ENCODE results near the gene CEP350. TPM values are rescaled to one million over a fixed set of nuclear protein-coding genes. Genes with fewer than 3 reads are reported as not detected.

CEP350 gene
- total and polyA plus RNA-seq, 2 of the 13 experiments (the other 11 are each of a cell fraction or from before 2014, with no cell fraction given): 7.6 to 35.9 TPM

GRCh38 chr1:180057883-180058396, 103.3 kb downstream of the CEP350 start:
- intact Hi-C loops (cut with micrococcal nuclease; ENCODE audit: unreplicated experiment): no loop called here
- DNase-seq (ENCODE audit: low spot score): no peak
- in situ Hi-C loops (cut with HindIII; ENCODE audit: extremely low pct_ligation_motif_present, low pct_unique_long_range_greater_than_20kb): no loop called here
- Histone ChIP-seq H3K36me3 (replicated peaks in 1 of 2; ENCODE audit: control insufficient read depth in 1 of 2, insufficient read depth in 2 of 2, low read length in 2 of 2) (peaks cover 5 to 35% of the 10 kb centered on the region in 2 experiments; a peak in 4 of 5 replicates), H4K20me1 (ENCODE audit: insufficient read depth, low read length) (no peaks in the 10 kb centered on the region), H3K4me3 (replicated peaks in 1 of 3; ENCODE audit: insufficient read depth in 1 of 3, low read depth in 2 of 3, low read length in 3 of 3) (no peak overlapping the region), H3K79me2 (ENCODE audit: insufficient read depth, low read length) (no peaks in the 10 kb centered on the region), H3K27me3 (ENCODE audit: control insufficient read depth in 1 of 2, insufficient read depth in 2 of 2, low read length in 2 of 2) (no peaks in the 10 kb centered on the region), H2AFZ (ENCODE audit: low read length) (no peak overlapping the region), H3K9me3 (ENCODE audit: low read length) (no peaks in the 10 kb centered on the region), H3K9ac (ENCODE audit: insufficient read depth, low read depth, low read length) (no peak overlapping the region), H3K4me2 (ENCODE audit: low read depth, low read length) (no peak overlapping the region), H3K27ac (ENCODE audit: extremely low read length, insufficient read depth, low read length) (no peak overlapping the region), H3K4me1 (ENCODE audit: insufficient read depth, low read length) (no peaks in the 10 kb centered on the region)
- no peak for FAIRE-seq
- TF ChIP-seq ZNF567 (CRISPR knock-in tag; IDR thresholded peaks at IDR 0.05; ENCODE audit: borderline replicate concordance) (no peak), SRSF4 (IDR thresholded peaks at IDR 0.05; ENCODE audit: low read depth, low read length, poor library complexity, severe bottlenecking) (no peak), MAFK (conservative IDR thresholded peaks at IDR 0.05 in 1 of 2, IDR thresholded peaks at IDR 0.05 in 1 of 2; ENCODE audit: low read length in 2 of 2) (peak; percentile 74 to 85), KLF15 (CRISPR knock-in tag; IDR thresholded peaks at IDR 0.05; ENCODE audit: borderline replicate concordance) (no peak), MAFF (IDR thresholded peaks at IDR 0.05; ENCODE audit: low read depth, low read length) (peak; percentile 71), ZNF33B (CRISPR knock-in tag; IDR thresholded peaks at IDR 0.05) (no peak), RAD51 (IDR thresholded peaks at IDR 0.05; ENCODE audit: borderline replicate concordance) (no peak), MXD4 (CRISPR knock-in tag; IDR thresholded peaks at IDR 0.05) (no peak), ZNF850 (CRISPR knock-in tag; conservative IDR thresholded peaks at IDR 0.05) (no peak), NFE2L2 (IDR thresholded peaks at IDR 0.05; ENCODE audit: low read length) (peak; percentile 77), PRDM10 (CRISPR knock-in tag; IDR thresholded peaks at IDR 0.05; ENCODE audit: low read depth) (no peak), SMARCE1 (IDR thresholded peaks at IDR 0.05; ENCODE audit: borderline replicate concordance) (no peak)
- no peak for ATAC-seq
- BruUV-seq (replicated peaks): no TSS peak
- ChIA-PET POLR2A (no interaction called here), CTCF (ENCODE audit: low intra/inter-chr PET ratio, low total read pairs) (no interaction called here)
